CD8-positive, alpha-beta memory T cell (primary cell): ENCODE data around the gene P3H4. TPM values are rescaled to one million over a fixed set of nuclear protein-coding genes. Genes with fewer than 3 reads are reported as not detected.

ENCODE experiments used
- CTCF ChIA-PET: fragments of 350-600 bp; sonication (Branson Sonifier 250); formaldehyde crosslinking; loops from one replicate; lab custom pipeline; 2021; ENCODE audit warnings: antibody characterized with exemption; lab: Charles Lee
- POLR2A ChIA-PET: fragments of 350-600 bp; sonication (Branson Sonifier 250); formaldehyde crosslinking; loops from one replicate; lab custom pipeline; 2021; ENCODE audit warnings: antibody characterized with exemption; lab: Charles Lee
- DNase-seq, 5 donors: peaks; one replicate each; pipeline versions ENCODE4 v3.0.0 to v3.0.0-alpha.2; 2020 to 2022; ENCODE audit warnings: mixed read lengths in 1 of 5
- H3K27ac ChIP-seq: one replicate; pipeline ENCODE4 v1.7.0; 2013; ENCODE audit warnings: low read depth, mild to moderate bottlenecking, low read length, moderate library complexity
- H3K27me3 ChIP-seq: 2 replicates; pipeline ENCODE4 v1.7.0; 2013; ENCODE audit warnings: low read length, mild to moderate bottlenecking; ENCODE audit not compliant: insufficient read depth, poor library complexity, severe bottlenecking
- H3K36me3 ChIP-seq: 2 replicates; pipeline ENCODE4 v1.7.0; 2013; ENCODE audit warnings: mild to moderate bottlenecking, low read length, moderate library complexity; ENCODE audit not compliant: insufficient read depth
- H3K4me1 ChIP-seq: 2 replicates; pipeline ENCODE4 v1.7.0; 2013; ENCODE audit warnings: mild to moderate bottlenecking, low read length, moderate library complexity; ENCODE audit not compliant: insufficient read depth
- H3K4me3 ChIP-seq: 2 replicates; pipeline ENCODE4 v1.7.0; 2013; ENCODE audit warnings: mild to moderate bottlenecking, low read length
- H3K9me3 ChIP-seq: 2 replicates; pipeline ENCODE4 v1.7.0; 2013; ENCODE audit warnings: mild to moderate bottlenecking, low read length
- H3K27ac Mint-ChIP-seq, 8 donors: one replicate each; pipeline ENCODE4 v1.8.0; 2020 to 2021; ENCODE audit warnings: mixed read lengths in 8 of 8, mild to moderate bottlenecking in 6 of 8, inconsistent platforms in 3 of 8, moderate library complexity in 3 of 8
- H3K27me3 Mint-ChIP-seq, 2 donors: one replicate each; pipeline ENCODE4 v1.8.0; 2020 to 2021; ENCODE audit warnings: mixed read lengths in 2 of 2, mild to moderate bottlenecking in 1 of 2, moderate library complexity in 1 of 2
- H3K36me3 Mint-ChIP-seq, 3 donors: one replicate each; pipeline ENCODE4 v1.8.0; 2020 to 2021; ENCODE audit warnings: mixed read lengths in 3 of 3, inconsistent platforms in 1 of 3, mild to moderate bottlenecking in 1 of 3
- H3K4me1 Mint-ChIP-seq, 3 donors: one replicate each; pipeline ENCODE4 v1.8.0; 2020 to 2021; ENCODE audit warnings: mixed read lengths in 3 of 3, inconsistent platforms in 1 of 3, mild to moderate bottlenecking in 1 of 3
- H3K4me3 Mint-ChIP-seq, 7 donors: one replicate each; pipeline ENCODE4 v1.8.0; 2020 to 2021; ENCODE audit warnings: mixed read lengths in 7 of 7, mild to moderate bottlenecking in 6 of 7, moderate library complexity in 4 of 7, inconsistent platforms in 2 of 7
- H3K9me3 Mint-ChIP-seq, 5 donors: one replicate each; pipeline ENCODE4 v1.8.0; 2020 to 2022; ENCODE audit warnings: mixed read lengths in 5 of 5, mild to moderate bottlenecking in 3 of 5, moderate library complexity in 2 of 5, inconsistent platforms in 1 of 5
- polyA plus RNA-seq: library from polyadenylated mRNA; unstranded; fragments of 300-500 nt; fragmentation: Illumina TruSeq; gene quantifications from one replicate; pipeline ENCODE4 v1.2.3, GENCODE V29; 2021
- total RNA-seq, 2 experiments: library from RNA; stranded (reverse); gene quantifications; one replicate each; pipeline ENCODE4 v1.2.3, GENCODE V29; 2021

P3H4 gene
- total and polyA plus RNA-seq, 3 experiments from 2014 or later = 2.6 to 5.4 (median 3.7) TPM

DNA sequence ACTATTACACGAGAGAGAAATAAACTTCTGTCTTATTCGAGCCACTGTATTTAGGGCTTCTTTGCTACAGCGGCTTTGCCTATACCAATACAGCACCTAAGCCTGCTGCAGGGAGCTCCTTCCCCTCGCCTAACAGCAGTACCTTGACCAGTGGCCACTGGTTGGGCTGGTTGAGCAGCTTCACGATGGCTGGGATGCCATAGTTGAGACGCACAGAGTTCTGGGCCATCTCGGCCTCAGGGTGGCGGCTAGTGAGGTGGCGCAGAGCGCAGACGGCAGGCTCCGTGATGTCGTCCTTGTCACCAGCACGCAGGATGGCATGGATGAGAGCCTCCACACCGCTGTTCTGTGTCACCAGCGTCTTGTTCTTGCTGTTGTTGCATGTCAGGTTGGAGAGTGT lies 48.9 kb downstream of the P3H4 start:
- no peaks in the 10 kb centered on the region for H3K9me3 ChIP-seq
- no peaks in the 10 kb centered on the region for H3K27me3 ChIP-seq
- Mint-ChIP-seq H3K9me3 (no peaks in the 10 kb centered on the region), H3K4me3 (no peak overlapping the region), H3K4me1 (no peaks in the 10 kb centered on the region), H3K27ac (no peak overlapping the region), H3K36me3 (no peaks in the 10 kb centered on the region), H3K27me3 (peaks cover 1 to 7% of the 10 kb centered on the region in 2 donors)
- H3K36me3 ChIP-seq = no peaks in the 10 kb centered on the region
- ChIA-PET POLR2A (no interaction called here), CTCF (no interaction called here)
- DNase-seq = no peak
- H3K27ac ChIP-seq = no peak overlapping the region
- no peak overlapping the region for H3K4me3 ChIP-seq
- no peaks in the 10 kb centered on the region for H3K4me1 ChIP-seq

DNA sequence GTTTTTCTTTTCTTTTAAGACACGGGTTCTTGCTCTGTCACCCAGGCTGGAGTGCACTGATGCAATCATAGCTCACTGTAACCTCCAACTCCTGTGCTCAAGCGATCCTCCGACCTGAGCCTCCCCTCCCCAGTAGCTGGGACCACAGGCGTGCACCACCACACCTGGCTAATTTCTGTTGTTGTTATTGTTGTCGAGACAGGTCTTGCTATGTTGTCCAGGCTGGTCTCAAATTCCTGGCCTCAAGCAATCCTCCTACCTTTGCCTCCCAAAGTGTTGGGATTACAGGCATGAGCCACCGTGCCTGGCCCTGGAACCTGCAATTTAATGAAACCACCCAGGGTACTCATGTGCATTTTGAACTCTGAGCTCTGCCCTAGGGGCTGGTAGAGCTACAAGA lies 49.4 kb downstream of the P3H4 start:
- H3K36me3 ChIP-seq = no peaks in the 10 kb centered on the region
- Mint-ChIP-seq H3K27ac (no peak overlapping the region), H3K4me3 (no peak overlapping the region), H3K27me3 (peaks cover 1 to 7% of the 10 kb centered on the region in 2 donors), H3K36me3 (no peaks in the 10 kb centered on the region), H3K9me3 (no peaks in the 10 kb centered on the region), H3K4me1 (no peaks in the 10 kb centered on the region)
- H3K27me3 ChIP-seq = no peaks in the 10 kb centered on the region
- H3K4me1 ChIP-seq = no peaks in the 10 kb centered on the region
- POLR2A ChIA-PET = no interaction called here
- no peaks in the 10 kb centered on the region for H3K9me3 ChIP-seq
- no peak for DNase-seq
- H3K4me3 ChIP-seq = no peak overlapping the region
- CTCF ChIA-PET = no interaction called here
- H3K27ac ChIP-seq = no peak overlapping the region

DNA sequence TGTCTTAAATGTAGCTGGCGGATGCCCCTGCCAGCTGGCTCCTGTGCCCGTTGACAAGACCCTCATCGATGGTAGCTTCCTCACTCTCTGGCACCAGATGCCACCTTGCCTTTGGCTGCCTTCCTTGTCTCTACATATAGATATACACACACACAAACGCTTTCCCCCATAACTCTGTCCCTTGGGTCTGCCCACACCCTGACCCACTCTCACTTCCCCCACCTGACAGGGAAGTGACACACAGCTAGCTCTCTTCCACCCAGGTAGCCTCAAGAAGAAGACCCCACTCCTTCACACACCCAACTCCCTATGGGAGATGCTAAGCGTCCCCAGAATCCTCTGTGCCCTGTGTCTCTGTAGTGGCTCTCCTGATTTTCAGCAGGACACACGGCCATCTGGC lies 50.9 kb downstream of the P3H4 start:
- Histone ChIP-seq H3K9me3 (no peaks in the 10 kb centered on the region), H3K4me1 (no peaks in the 10 kb centered on the region), H3K4me3 (no peak overlapping the region), H3K27me3 (no peaks in the 10 kb centered on the region), H3K27ac (no peak overlapping the region), H3K36me3 (no peaks in the 10 kb centered on the region)
- H3K36me3 Mint-ChIP-seq = no peaks in the 10 kb centered on the region
- DNase-seq = no peak
- ChIA-PET CTCF (interaction anchor here (0.7 kb wide), 1 partner anchor 10 kb away, joined by 4 read pairs; no protein-coding TSS in a partner anchor), POLR2A (no interaction called here)
- H3K27ac Mint-ChIP-seq = no peak overlapping the region
- no peak overlapping the region for H3K4me3 Mint-ChIP-seq
- no peaks in the 10 kb centered on the region for H3K4me1 Mint-ChIP-seq
- H3K9me3 Mint-ChIP-seq = no peaks in the 10 kb centered on the region
- H3K27me3 Mint-ChIP-seq = peaks cover 1 to 7% of the 10 kb centered on the region in 2 donors

DNA sequence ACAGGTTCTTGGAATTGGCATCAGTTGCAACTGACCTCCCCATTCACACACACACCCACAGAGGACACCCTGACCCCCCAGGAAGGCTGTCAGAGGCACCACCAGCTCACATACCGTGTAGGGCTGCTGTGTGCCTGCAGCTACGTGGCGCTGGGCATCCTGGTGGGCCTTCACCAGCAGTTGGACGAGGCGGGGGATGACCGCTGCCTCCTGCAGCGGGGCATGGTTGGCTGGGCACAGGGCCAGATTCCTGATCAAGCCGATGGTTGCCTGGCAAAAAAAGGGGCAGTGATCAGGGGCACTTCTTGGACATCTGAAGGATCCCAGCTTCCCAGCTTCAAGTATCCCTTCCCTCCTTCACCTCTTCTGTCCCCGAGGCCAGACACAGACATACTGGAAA lies 53.1 kb downstream of the P3H4 start:
- Mint-ChIP-seq H3K27ac (no peak overlapping the region), H3K27me3 (peaks cover 3 to 10% of the 10 kb centered on the region in 2 donors), H3K9me3 (no peaks in the 10 kb centered on the region), H3K4me1 (no peaks in the 10 kb centered on the region), H3K4me3 (no peak overlapping the region), H3K36me3 (no peaks in the 10 kb centered on the region)
- Histone ChIP-seq H3K27me3 (no peaks in the 10 kb centered on the region), H3K9me3 (no peaks in the 10 kb centered on the region), H3K4me1 (no peaks in the 10 kb centered on the region), H3K36me3 (no peaks in the 10 kb centered on the region), H3K4me3 (no peak overlapping the region), H3K27ac (no peak overlapping the region)
- DNase-seq = no peak
- ChIA-PET CTCF (no interaction called here), POLR2A (no interaction called here)

DNA sequence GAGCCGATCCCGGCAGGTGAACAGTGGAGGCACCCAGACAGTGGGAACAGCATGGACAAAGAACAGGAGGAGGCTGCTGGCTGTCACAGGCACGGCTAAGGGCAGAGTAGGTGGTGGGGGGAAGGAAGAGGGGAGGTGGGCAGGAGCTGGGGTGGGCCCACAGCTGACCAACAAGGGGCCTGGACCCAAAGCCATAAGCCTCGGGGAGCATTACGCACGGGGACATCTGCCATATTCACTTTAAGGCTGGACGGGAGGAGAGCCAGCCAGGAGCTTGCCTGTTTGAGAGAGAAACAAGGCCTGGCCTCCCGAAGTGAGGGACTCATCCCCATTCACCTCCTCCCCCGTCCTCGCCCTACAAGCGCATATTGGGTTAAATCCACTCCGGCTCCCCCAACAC lies 57.7 kb downstream of the P3H4 start:
- no peaks in the 10 kb centered on the region for H3K9me3 Mint-ChIP-seq
- H3K4me1 Mint-ChIP-seq = no peaks in the 10 kb centered on the region

More for the DNA sequence above, 57.7 kb downstream of the P3H4 start:
- CTCF ChIA-PET = no interaction called here
- H3K4me3 Mint-ChIP-seq = no peak overlapping the region
- Histone ChIP-seq H3K9me3 (no peaks in the 10 kb centered on the region), H3K4me3 (no peak overlapping the region), H3K36me3 (no peaks in the 10 kb centered on the region), H3K27ac (no peak overlapping the region), H3K27me3 (no peaks in the 10 kb centered on the region), H3K4me1 (no peaks in the 10 kb centered on the region)
- H3K36me3 Mint-ChIP-seq = no peaks in the 10 kb centered on the region
- H3K27me3 Mint-ChIP-seq = peaks cover 2 to 8% of the 10 kb centered on the region in 2 donors
- POLR2A ChIA-PET = no interaction called here
- no peak for DNase-seq
- H3K27ac Mint-ChIP-seq = no peak overlapping the region

Other genes starting within 250 kb of the P3H4 start
- not detected for gene KRT9, start 239.9 kb downstream of the P3H4 start, total RNA-seq
- not detected for gene KRT9, start 239.9 kb downstream of the P3H4 start, polyA plus RNA-seq
- not detected for gene KRT14, start 225.1 kb downstream of the P3H4 start, total RNA-seq
- not detected for gene KRT14, start 225.1 kb downstream of the P3H4 start, polyA plus RNA-seq
- gene KRT16, start 199.2 kb downstream of the P3H4 start, total RNA-seq = not detected
- gene KRT16, start 199.2 kb downstream of the P3H4 start, polyA plus RNA-seq = not detected
- under 1 TPM in 1 of 2 experiments, not detected in 1; 0.35 TPM for gene KRT17, start 187.4 kb downstream of the P3H4 start, total RNA-seq
- gene KRT17, start 187.4 kb downstream of the P3H4 start, polyA plus RNA-seq = not detected
- 1,000 to 10,000 TPM; 1,446 to 1,504 TPM for gene EIF1, start 123.1 kb downstream of the P3H4 start, total RNA-seq
- 1,526 TPM for gene EIF1, start 123.1 kb downstream of the P3H4 start, polyA plus RNA-seq
- not detected for gene GAST, start 99.6 kb downstream of the P3H4 start, total RNA-seq
- not detected for gene GAST, start 99.6 kb downstream of the P3H4 start, polyA plus RNA-seq
- gene HAP1, start 77.3 kb downstream of the P3H4 start, total RNA-seq = under 1 TPM; 0.13 to 0.18 TPM
- not detected for gene HAP1, start 77.3 kb downstream of the P3H4 start, polyA plus RNA-seq
- under 1 TPM; 0.33 to 0.35 TPM for gene JUP, start 25.2 kb downstream of the P3H4 start, total RNA-seq
- not detected for gene JUP, start 25.2 kb downstream of the P3H4 start, polyA plus RNA-seq
- 1 to 10 TPM; 1.4 to 1.5 TPM for gene FKBP10, start 1.1 kb upstream of the P3H4 start, total RNA-seq
- not detected for gene FKBP10, start 1.1 kb upstream of the P3H4 start, polyA plus RNA-seq
- 10 to 100 TPM; 48.5 to 50.2 TPM for gene NT5C3B, start 24.3 kb upstream of the P3H4 start, total RNA-seq
- gene NT5C3B, start 24.3 kb upstream of the P3H4 start, polyA plus RNA-seq = 45.0 TPM
- not detected for gene KLHL10, start 25.9 kb upstream of the P3H4 start, total RNA-seq
- 0.24 TPM for gene KLHL10, start 25.9 kb upstream of the P3H4 start, polyA plus RNA-seq
- 10 to 100 TPM; 24.7 to 26.9 TPM for gene KLHL11, start 53.5 kb upstream of the P3H4 start, total RNA-seq
- gene KLHL11, start 53.5 kb upstream of the P3H4 start, polyA plus RNA-seq = 6.4 TPM
- gene ACLY, start 107.0 kb upstream of the P3H4 start, total RNA-seq = 100 to 1,000 TPM; 188 to 189 TPM
- gene ACLY, start 107.0 kb upstream of the P3H4 start, polyA plus RNA-seq = 70.6 TPM
- gene ODAD4, start 118.7 kb upstream of the P3H4 start, total RNA-seq = under 1 TPM; 0.53 to 0.57 TPM
- 0.10 TPM for gene ODAD4, start 118.7 kb upstream of the P3H4 start, polyA plus RNA-seq
- 10 to 100 TPM; 70.3 to 71.6 TPM for gene CNP, start 154.8 kb upstream of the P3H4 start, total RNA-seq
- gene CNP, start 154.8 kb upstream of the P3H4 start, polyA plus RNA-seq = 35.3 TPM
- 100 to 1,000 TPM; 111 TPM for gene DNAJC7, start 205.5 kb upstream of the P3H4 start, total RNA-seq
- 74.6 TPM for gene DNAJC7, start 205.5 kb upstream of the P3H4 start, polyA plus RNA-seq
- gene NKIRAS2, start 208.1 kb upstream of the P3H4 start, total RNA-seq = 10 to 100 TPM; 29.4 to 31.3 TPM
- gene NKIRAS2, start 208.1 kb upstream of the P3H4 start, polyA plus RNA-seq = 33.5 TPM
- under 1 TPM; 0.15 to 0.20 TPM for gene C17orf113, start 238.7 kb upstream of the P3H4 start, total RNA-seq
- 0.10 TPM for gene C17orf113, start 238.7 kb upstream of the P3H4 start, polyA plus RNA-seq